HG02678 (cell line): Measurements from ENCODE around the gene ADAMTS17.

Source experiments
- ATAC-seq: cut with Tn5 transposase; IDR thresholded peaks from one replicate; pipeline ENCODE4 v1.9.1; 2021; ENCODE audit warnings: mild to moderate bottlenecking, moderate library complexity; ENCODE audit not compliant: unreplicated experiment

The ADAMTS17 gene

GRCh38 chr15:100143378-100143777, 198.4 kb downstream of the ADAMTS17 start:
- ATAC-seq = no peak

GRCh38 chr15:100141311-100142001, 200.3 kb downstream of the ADAMTS17 start:
- ATAC-seq = no peak

- no peak for ATAC-seq
Observed at GRCh38 chr15:100140527-100141308, 201.1 kb downstream of the ADAMTS17 start.

GRCh38 chr15:100134586-100134985, 207.2 kb downstream of the ADAMTS17 start:
- ATAC-seq = no peak

- no peak for ATAC-seq
Observed at GRCh38 chr15:100134089-100134583, 207.6 kb downstream of the ADAMTS17 start.

GRCh38 chr15:100133001-100133400, 208.8 kb downstream of the ADAMTS17 start:
- ATAC-seq = no peak

- ATAC-seq = no peak
Observed at GRCh38 chr15:100132309-100132708, 209.5 kb downstream of the ADAMTS17 start.

GRCh38 chr15:100131321-100132224, 210.2 kb downstream of the ADAMTS17 start:
- ATAC-seq = no peak

- no peak for ATAC-seq
Observed at GRCh38 chr15:100129677-100130076, 212.1 kb downstream of the ADAMTS17 start.

- ATAC-seq = no peak
Observed at GRCh38 chr15:100125401-100126191, 216.2 kb downstream of the ADAMTS17 start.

- ATAC-seq = no peak
Observed at GRCh38 chr15:100124936-100125335, 216.8 kb downstream of the ADAMTS17 start.

- ATAC-seq = no peak
Observed at GRCh38 chr15:100124361-100124760, 217.4 kb downstream of the ADAMTS17 start.

GRCh38 chr15:100123611-100124010, 218.2 kb downstream of the ADAMTS17 start:
- no peak for ATAC-seq

- ATAC-seq = no peak
Observed at GRCh38 chr15:100121285-100121684, 220.5 kb downstream of the ADAMTS17 start.

- ATAC-seq = no peak
Observed at GRCh38 chr15:100120111-100120510, 221.7 kb downstream of the ADAMTS17 start.

GRCh38 chr15:100118546-100118945, 223.2 kb downstream of the ADAMTS17 start:
- no peak for ATAC-seq

- no peak for ATAC-seq
Observed at GRCh38 chr15:100116416-100117190, 225.2 kb downstream of the ADAMTS17 start.

GRCh38 chr15:100115711-100116090, 226.1 kb downstream of the ADAMTS17 start:
- ATAC-seq = no peak

- ATAC-seq = no peak
Observed at GRCh38 chr15:100115066-100115710, 226.6 kb downstream of the ADAMTS17 start.
